GM12801 (cell line): ENCODE measurements around the gene FPGS.

Experiments used
- TF ChIP-seq, protein P1 (sequence below): IDR thresholded peaks from one replicate; pipeline ENCODE4 v1.5.1; 2011; ENCODE audit warnings: control low read depth; ENCODE audit not compliant: insufficient read length; ENCODE audit errors: extremely low read depth

FPGS gene

DNA sequence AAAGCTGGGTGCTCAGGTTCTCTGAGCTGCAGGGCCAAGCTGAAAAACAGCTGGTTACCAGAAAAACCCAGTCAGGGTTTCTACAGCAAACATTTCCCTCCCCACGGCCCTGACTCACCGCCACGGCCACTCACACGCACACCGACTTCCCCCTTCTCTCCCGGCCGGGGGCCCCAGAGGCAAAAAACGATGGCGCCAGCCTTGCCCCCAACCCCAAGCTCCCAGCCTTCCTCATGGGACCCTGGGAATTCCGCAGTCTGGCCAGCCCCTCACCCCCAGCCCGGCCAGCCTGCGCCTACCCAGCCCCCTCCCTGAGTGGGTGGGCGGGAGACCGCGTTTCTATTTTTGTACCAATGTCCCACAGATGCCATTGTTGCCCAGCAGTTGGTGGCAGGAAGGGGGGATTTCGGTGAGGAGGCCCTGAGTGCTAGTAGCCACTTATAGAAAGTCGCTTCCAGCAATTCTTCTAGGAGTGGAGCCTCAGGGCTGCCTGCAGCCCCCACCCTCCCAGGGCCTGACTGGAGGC, 33.4 kb downstream of the FPGS start:
- TF ChIP-seq, protein P1, sequence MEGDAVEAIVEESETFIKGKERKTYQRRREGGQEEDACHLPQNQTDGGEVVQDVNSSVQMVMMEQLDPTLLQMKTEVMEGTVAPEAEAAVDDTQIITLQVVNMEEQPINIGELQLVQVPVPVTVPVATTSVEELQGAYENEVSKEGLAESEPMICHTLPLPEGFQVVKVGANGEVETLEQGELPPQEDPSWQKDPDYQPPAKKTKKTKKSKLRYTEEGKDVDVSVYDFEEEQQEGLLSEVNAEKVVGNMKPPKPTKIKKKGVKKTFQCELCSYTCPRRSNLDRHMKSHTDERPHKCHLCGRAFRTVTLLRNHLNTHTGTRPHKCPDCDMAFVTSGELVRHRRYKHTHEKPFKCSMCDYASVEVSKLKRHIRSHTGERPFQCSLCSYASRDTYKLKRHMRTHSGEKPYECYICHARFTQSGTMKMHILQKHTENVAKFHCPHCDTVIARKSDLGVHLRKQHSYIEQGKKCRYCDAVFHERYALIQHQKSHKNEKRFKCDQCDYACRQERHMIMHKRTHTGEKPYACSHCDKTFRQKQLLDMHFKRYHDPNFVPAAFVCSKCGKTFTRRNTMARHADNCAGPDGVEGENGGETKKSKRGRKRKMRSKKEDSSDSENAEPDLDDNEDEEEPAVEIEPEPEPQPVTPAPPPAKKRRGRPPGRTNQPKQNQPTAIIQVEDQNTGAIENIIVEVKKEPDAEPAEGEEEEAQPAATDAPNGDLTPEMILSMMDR: no peak

DNA sequence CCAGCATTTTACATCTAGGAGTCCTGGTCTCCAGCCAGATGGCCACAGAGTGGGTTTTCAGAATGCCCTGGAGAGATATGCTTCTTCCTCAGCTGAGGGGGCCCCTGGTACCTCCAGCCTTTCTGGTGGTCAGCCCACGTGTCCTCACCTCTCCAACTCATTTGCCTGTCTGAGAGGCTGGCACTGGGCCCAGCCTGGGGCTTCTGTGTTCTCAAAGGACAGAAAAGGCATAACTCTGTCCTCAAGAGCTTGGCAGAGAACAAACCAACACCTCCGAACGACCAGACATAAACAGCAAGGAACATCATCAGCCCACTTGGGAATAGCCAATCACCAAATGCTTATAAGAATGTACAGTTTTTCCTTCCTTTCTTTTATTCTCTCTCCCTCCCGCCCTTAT, 34.7 kb downstream of the FPGS start:
- TF ChIP-seq, protein P1: no peak

DNA sequence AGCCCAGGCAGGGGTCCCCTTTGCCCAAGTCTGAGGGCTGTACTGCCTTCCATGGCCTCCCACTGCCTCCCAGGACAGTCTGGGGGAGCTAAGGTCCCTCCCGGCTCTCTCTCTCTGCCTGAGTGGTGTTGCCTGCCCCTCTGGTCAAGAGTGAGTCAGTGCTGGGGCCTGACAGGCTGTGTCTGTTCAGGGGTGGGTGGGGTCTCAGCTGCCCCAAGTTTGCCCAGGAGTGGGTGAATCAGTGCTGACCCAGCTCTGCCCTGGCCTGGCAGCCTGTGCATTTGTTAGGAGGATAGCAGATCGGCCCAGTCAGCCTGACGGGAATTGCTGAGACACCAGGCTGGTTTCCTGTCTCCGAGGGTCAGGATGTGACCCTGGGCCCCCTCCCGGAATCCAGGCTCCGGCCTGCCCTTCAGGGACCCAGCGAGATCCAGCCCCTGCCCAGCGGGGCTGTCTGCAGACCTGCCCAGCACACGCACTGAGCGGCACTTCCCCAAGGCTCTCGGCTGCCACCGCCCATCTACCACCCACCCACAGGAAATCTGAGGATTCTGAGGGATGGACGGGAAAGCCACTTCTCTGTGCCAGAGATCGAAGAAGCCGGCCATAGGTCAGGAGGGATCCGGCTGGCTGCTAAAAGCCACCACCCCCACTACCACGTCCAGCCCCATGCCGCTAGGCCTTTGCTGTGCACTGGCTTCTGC, 35.8 kb downstream of the FPGS start:
- TF ChIP-seq, protein P1: no peak

DNA sequence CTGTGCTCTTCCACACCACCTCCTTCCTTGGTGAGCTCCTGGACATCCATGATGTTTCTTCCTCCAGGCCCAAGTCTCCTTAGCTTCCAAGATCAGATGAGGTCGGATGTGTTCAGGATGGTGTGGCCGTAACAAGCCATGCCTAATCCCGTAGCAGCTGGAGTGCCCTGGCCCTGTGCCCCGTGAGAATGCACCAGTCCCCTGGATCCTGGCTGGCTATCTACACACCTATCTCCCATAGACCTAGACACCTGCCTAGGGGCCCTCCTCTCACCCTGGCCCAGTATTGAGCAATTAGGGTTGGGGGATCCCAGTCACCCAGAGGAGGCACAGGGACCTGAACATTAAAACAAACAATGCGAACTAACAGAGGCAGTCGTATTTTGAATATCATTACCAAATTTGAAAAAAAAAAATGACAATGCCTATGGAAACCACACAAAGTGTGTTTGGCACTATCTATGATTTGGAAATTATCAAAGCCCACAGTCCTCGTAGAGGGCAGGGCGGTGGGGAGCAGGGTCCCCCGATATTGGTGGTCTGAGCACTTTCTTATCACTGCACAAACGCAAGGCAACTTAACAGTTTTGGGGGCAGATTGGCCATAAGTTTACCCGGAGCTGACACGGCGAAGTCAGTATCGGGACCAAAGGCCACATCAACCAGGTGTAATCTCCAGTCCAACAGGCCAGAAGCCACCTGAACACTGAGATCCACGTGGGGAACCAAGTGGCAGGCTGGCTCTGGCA, 38.6 kb downstream of the FPGS start:
- TF ChIP-seq, protein P1: no peak

DNA sequence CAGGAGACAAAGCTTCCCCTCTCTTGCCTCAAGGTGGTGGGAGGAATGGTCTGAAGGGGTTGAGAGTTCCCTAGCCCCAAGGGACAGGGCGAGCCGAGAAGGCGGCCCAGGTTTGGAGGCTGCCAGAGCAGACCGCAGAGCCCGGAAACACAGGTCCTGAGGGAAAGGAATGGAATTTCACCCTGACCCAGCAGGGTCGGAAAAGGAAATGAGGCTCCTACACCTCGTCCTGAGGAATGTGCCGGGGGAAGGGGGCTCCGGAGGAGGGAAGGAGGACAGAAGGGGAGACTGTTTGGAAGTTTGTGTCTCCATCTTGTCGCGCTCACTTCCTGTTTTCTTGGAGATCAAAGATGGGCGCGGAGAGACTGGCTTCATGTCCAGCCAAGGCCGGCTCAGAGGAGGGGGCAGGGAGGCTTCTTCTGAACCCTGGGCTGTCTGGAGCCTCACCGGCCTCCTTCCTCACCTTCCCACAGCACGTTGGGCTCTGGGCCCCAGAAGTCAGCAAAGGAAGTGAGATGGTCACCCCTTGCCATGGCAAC, 42.2 kb downstream of the FPGS start:
- TF ChIP-seq, protein P1: no peak

DNA sequence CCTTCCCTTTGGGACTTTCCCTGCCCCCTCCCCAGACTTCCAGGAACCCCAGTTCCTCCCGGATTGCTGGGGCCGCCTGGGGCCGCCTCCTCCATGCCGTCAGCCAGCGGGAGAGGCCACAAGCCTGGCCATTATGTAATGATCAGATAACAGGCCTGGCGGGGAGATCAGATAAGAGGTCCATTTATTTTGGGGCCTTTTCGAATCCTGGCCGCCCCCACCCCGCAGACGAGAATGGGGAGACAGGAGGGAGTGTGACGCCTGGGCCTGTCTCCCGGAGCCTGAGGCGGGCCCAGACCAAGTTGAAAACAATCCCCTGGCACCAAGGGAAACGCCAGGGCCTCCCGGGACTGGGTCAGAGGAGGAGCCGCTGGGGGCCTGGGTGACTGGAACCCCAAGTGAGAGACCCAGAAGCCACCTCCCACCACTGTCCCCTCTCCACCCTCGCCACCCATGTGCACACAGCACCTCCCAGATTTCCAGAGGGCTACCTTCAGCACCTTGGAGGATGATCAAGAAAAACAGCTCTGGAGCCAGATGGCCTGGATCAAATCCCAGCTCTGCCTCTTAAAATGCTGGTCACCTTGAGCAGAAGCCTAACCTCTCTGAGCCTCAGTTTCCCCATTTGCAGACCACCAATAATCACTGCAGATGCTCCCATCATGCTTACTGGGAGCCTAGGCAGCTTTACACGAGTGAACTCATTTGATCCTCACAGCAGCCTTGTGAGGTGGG, 43.9 kb downstream of the FPGS start:
- TF ChIP-seq, protein P1: no peak

DNA sequence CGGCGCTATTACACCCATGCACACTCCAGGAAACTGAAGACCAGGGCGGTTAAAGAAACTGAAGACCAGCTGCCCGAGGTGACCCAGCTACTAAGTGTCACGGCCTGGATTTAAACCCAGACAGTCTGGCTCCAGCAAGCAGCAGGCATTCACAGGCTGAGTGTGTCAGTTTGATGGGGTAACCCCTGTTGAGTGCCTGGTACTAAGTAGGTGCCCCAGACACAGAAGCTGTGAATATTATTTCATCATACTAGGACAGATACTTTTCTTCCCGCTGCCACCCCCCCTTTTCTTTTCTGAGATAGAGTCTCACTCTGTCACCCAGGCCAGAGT, 44.5 kb downstream of the FPGS start:
- TF ChIP-seq, protein P1: no peak
